Kidney (tissue), 14 donors: ENCODE measurements around the gene AFF3. TPM values are rescaled to one million over a fixed set of nuclear protein-coding genes. Genes with fewer than 3 reads are reported as not detected.

Source experiments
- DNase-seq, 5 donors: peaks; one replicate each; pipeline ENCODE4 v3.0.0-alpha.2; 2013 to 2020
- FAIRE-seq: peaks from 2 replicates; lab custom pipeline; 2012; peaks lifted over from hg19 to GRCh38; lab: Jason Lieb, UNC
- H3K27ac ChIP-seq, 2 donors: one replicate each; pipeline ENCODE4 v1.7.0; 2013; ENCODE audit warnings: low read depth in 2 of 2, low read length in 2 of 2, inconsistent platforms in 1 of 2
- H3K27me3 ChIP-seq: one replicate; pipeline ENCODE4 v1.7.1; 2013; ENCODE audit warnings: low read length, inconsistent platforms; ENCODE audit not compliant: control insufficient read depth, insufficient read depth
- H3K36me3 ChIP-seq, 3 donors: one replicate each; pipeline versions ENCODE4 v1.7.0 to v1.7.1; 2013; ENCODE audit warnings: low read length in 3 of 3, control low read depth in 1 of 3, inconsistent platforms in 1 of 3; ENCODE audit not compliant: insufficient read depth in 3 of 3, control insufficient read depth in 2 of 3
- H3K4me1 ChIP-seq, 3 donors: one replicate each; pipeline versions ENCODE4 v1.7.0 to v1.7.1; 2013; ENCODE audit warnings: low read length in 3 of 3, inconsistent platforms in 1 of 3, low read depth in 1 of 3; ENCODE audit not compliant: control insufficient read depth in 2 of 3, insufficient read depth in 2 of 3
- H3K4me3 ChIP-seq, 3 donors: one replicate each; pipeline versions ENCODE4 v1.7.0 to v1.8.1; 2013; ENCODE audit warnings: low read length in 3 of 3, control low read depth in 1 of 3, inconsistent platforms in 1 of 3
- H3K9ac ChIP-seq, 3 donors: one replicate each; pipeline versions ENCODE4 v1.7.0 to v1.7.1; 2013; ENCODE audit warnings: low read length in 3 of 3, control low read depth in 1 of 3, inconsistent platforms in 1 of 3
- H3K9me3 ChIP-seq, 3 donors: one replicate each; pipeline versions ENCODE4 v1.7.0 to v1.7.1; 2013; ENCODE audit warnings: low read length in 3 of 3, control low read depth in 1 of 3, inconsistent platforms in 1 of 3; ENCODE audit not compliant: control insufficient read depth in 2 of 3, insufficient read depth in 1 of 3
- CTCF ChIP-seq: IDR thresholded peaks from 3 replicates; pipeline ENCODE4 v1.5.1; 2012; ENCODE audit warnings: mild to moderate bottlenecking, moderate library complexity, borderline replicate concordance; ENCODE audit not compliant: insufficient read depth; ENCODE audit errors: extremely low read depth
- intact Hi-C: fragments of 100-400 bp; cut with DNase I; formaldehyde crosslinking; loops from one replicate; pipeline ENCODE4 v1.11.1; 2022
- polyA plus RNA-seq: library from polyadenylated mRNA; stranded (reverse); fragments of 350-450 nt; fragmentation: Illumina TruSeq; extraction: RNeasy Lipid Tissue Mini Kit (QIAGEN cat#74804); gene quantifications from one replicate; pipeline ENCODE4 v1.2.3, GENCODE V29; 2014; ENCODE audit warnings: low read depth, low replicate concordance; ENCODE audit not compliant: insufficient read depth
- total RNA-seq: library from RNA; stranded (reverse); fragmentation: NEBNext Ultra II Directional; extraction: Animal tissue kit (Norgen Biotek cat#: 25700); gene quantifications from one replicate; pipeline ENCODE4 v1.2.1, GENCODE V29; 2021
- donor health status: control.
- donor health status: control.
- donor health status: control.
- donor health status: control.
- donor health status: control.
- donor health status: DM: yes; HTN: yes; CAD: no.
- donor health status: Normal renal cell carcinoma (clear cell type).

AFF3 gene
- total and polyA plus RNA-seq, 2 donors from 2014 or later = 0.65 to 11.0 TPM

- intact Hi-C loops = no loop called here
Observed at GRCh38 chr2:99818842-99819241, 323.5 kb downstream of the AFF3 start.

GRCh38 chr2:99816908-99817307 is 325.5 kb downstream of the AFF3 start:
- intact Hi-C loops = no loop called here
- H3K4me3 ChIP-seq = no peak overlapping the region
- no peaks in the 10 kb centered on the region for H3K36me3 ChIP-seq
- H3K4me1 ChIP-seq = no peaks in the 10 kb centered on the region
- DNase-seq (no peak), FAIRE-seq (no peak)
- no peak for TF ChIP-seq CTCF
- H3K9me3 ChIP-seq = no peaks in the 10 kb centered on the region
- no peaks in the 10 kb centered on the region for H3K27me3 ChIP-seq
- H3K9ac ChIP-seq = no peak overlapping the region
- H3K27ac ChIP-seq = no peak overlapping the region

More at GRCh38 chr2:99818842-99819241, 323.5 kb downstream of the AFF3 start:
- TF ChIP-seq CTCF = peak; percentile 15
- no peak for FAIRE-seq
- Histone ChIP-seq H3K9me3 (no peaks in the 10 kb centered on the region), H3K4me3 (no peak overlapping the region), H3K4me1 (no peaks in the 10 kb centered on the region), H3K36me3 (no peaks in the 10 kb centered on the region), H3K9ac (no peak overlapping the region), H3K27me3 (no peaks in the 10 kb centered on the region), H3K27ac (no peak overlapping the region)
- peak in 1 of 5 donors; percentile 42 for DNase-seq

DNA sequence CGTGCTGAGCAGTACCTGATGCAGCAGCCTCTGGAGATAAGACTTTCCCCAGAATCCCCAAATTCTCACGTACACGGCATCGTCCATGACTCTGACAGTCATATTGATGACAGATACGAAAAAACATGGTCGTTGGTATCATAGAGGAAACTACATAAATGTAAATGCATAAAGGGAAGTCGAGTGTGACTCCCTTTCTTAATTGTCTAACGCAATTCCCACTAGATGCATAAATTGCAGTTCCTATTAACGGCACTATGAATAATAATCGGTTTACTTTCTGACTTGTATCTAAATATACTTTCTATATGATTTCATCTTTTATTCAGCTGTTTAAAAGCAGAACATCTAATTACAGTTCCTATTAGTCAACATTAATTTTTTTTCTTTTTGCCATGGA is 330.0 kb downstream of the AFF3 start:
- intact Hi-C loops = no loop called here
- no peak overlapping the region for H3K27ac ChIP-seq
- no peaks in the 10 kb centered on the region for H3K36me3 ChIP-seq
- no peak for TF ChIP-seq CTCF
- H3K9ac ChIP-seq = no peak overlapping the region
- no peaks in the 10 kb centered on the region for H3K4me1 ChIP-seq
- no peaks in the 10 kb centered on the region for H3K9me3 ChIP-seq
- no peak for DNase-seq
- H3K4me3 ChIP-seq = no peak overlapping the region
- no peaks in the 10 kb centered on the region for H3K27me3 ChIP-seq
- FAIRE-seq = no peak

DNA sequence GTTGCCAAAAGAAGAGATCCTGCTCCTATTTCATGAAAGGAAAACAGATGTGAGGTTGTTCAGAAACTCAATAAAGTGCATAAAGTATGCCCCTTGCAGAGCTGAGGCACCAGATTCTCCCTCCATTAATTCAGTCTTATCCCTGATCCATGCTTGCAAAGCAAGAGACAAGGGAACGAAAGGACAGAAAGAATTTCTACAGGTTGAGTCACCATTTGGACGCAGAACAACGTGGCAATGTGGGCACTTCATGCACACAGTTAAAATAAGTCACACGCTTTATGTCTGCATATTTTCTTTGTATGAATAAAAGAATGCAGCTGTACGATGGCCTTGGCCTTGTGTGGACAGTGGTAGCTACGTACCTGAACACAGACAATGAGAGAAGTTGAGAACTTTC is 330.8 kb downstream of the AFF3 start:
- DNase-seq = no peak
- Histone ChIP-seq H3K27ac (no peak overlapping the region), H3K9ac (no peak overlapping the region), H3K27me3 (no peaks in the 10 kb centered on the region), H3K36me3 (no peaks in the 10 kb centered on the region), H3K4me3 (no peak overlapping the region), H3K9me3 (no peaks in the 10 kb centered on the region), H3K4me1 (no peaks in the 10 kb centered on the region)
- TF ChIP-seq CTCF = no peak
- no peak for FAIRE-seq
- intact Hi-C loops = no loop called here
